ENCODE results near the gene ERC2.
A peak's percentile ranks its signal among the peaks of the same experiment; 100 is the strongest.

Gene ERC2

GRCh38 chr3:56173601-56174000 lies 294.7 kb downstream of the ERC2 start:
- FAIRE-seq = no peak

GRCh38 chr3:56164436-56164835 lies 303.8 kb downstream of the ERC2 start:
- no peak for FAIRE-seq

- no peak for FAIRE-seq
Measured at GRCh38 chr3:56157693-56158362, 310.4 kb downstream of the ERC2 start.

- FAIRE-seq = no peak
Measured at GRCh38 chr3:56154297-56154696, 314.0 kb downstream of the ERC2 start.

GRCh38 chr3:56147354-56147753 lies 320.9 kb downstream of the ERC2 start:
- FAIRE-seq = peak; percentile 15

- no peak for FAIRE-seq
Measured at GRCh38 chr3:56145410-56145809, 322.9 kb downstream of the ERC2 start.

- FAIRE-seq = no peak
Measured at GRCh38 chr3:56144805-56145204, 323.5 kb downstream of the ERC2 start.

GRCh38 chr3:56137415-56137814 lies 330.9 kb downstream of the ERC2 start:
- FAIRE-seq = no peak

- FAIRE-seq = no peak
Measured at GRCh38 chr3:56136514-56136913, 331.8 kb downstream of the ERC2 start.

- FAIRE-seq = no peak
Measured at GRCh38 chr3:56135941-56136340, 332.3 kb downstream of the ERC2 start.

GRCh38 chr3:56133423-56133822 lies 334.8 kb downstream of the ERC2 start:
- no peak for FAIRE-seq

- no peak for FAIRE-seq
Measured at GRCh38 chr3:56132762-56133161, 335.5 kb downstream of the ERC2 start.

- FAIRE-seq = peak; percentile 21
Measured at GRCh38 chr3:56131974-56132590, 336.2 kb downstream of the ERC2 start.

GRCh38 chr3:56130036-56130435 lies 338.2 kb downstream of the ERC2 start:
- FAIRE-seq = no peak

GRCh38 chr3:56126632-56127031 lies 341.6 kb downstream of the ERC2 start:
- FAIRE-seq = no peak

GRCh38 chr3:56125358-56126005 lies 342.8 kb downstream of the ERC2 start:
- FAIRE-seq = peak; percentile 97

- no peak for FAIRE-seq
Measured at GRCh38 chr3:56124546-56124945, 343.7 kb downstream of the ERC2 start.

- no peak for FAIRE-seq
Measured at GRCh38 chr3:56123487-56123886, 344.8 kb downstream of the ERC2 start.

GRCh38 chr3:56122911-56123310 lies 345.4 kb downstream of the ERC2 start:
- FAIRE-seq = no peak

GRCh38 chr3:56121716-56122115 lies 346.6 kb downstream of the ERC2 start:
- no peak for FAIRE-seq

GRCh38 chr3:56119575-56120349 lies 348.5 kb downstream of the ERC2 start:
- no peak for FAIRE-seq

GRCh38 chr3:56118968-56119367 lies 349.3 kb downstream of the ERC2 start:
- no peak for FAIRE-seq

- no peak for FAIRE-seq
Measured at GRCh38 chr3:56115698-56116097, 352.6 kb downstream of the ERC2 start.

Measured in endometrium (tissue), 2 donors.